K562 (cell line): Measurements from ENCODE around the gene BFSP2. TPM values are rescaled to one million over a fixed set of nuclear protein-coding genes. Genes with fewer than 3 reads are reported as not detected.

Experiments used
- ATAC-seq: fragments of 200-7000 bp; cut with Tn5 transposase; 3 replicates; pipeline ENCODE4 v1.9.1; 2020; ENCODE audit warnings: moderate library complexity
- BruUV-seq: library from RNA; stranded (reverse); fragments of 400-500 nt; replicated peaks from 2 replicates; lab custom pipeline; 2021; lab: Mats Ljungman, UMichigan
- CTCF ChIA-PET: fragments of 300-600 bp; formaldehyde crosslinking; extraction: SDS; loops from one replicate; lab custom pipeline; 2021; ENCODE audit warnings: low intra/inter-chr PET ratio; lab: Yijun Ruan, JAX
- POLR2A ChIA-PET: fragments of 300-600, 350-650 bp; sonication (Branson Sonifier 250); formaldehyde crosslinking; extraction: SDS; loops from one replicate; lab custom pipeline; 2021; ENCODE audit warnings: antibody characterized with exemption, inconsistent platforms; lab: Yijun Ruan, JAX
- DNase-seq, 4 experiments: peaks; one replicate each; pipeline versions ENCODE4 v3.0.0 to v3.0.0-alpha.2; 2011 to 2018; ENCODE audit warnings: low spot score in 3 of 4, mixed read lengths in 3 of 4; ENCODE audit errors: extremely low read depth in 1 of 4
- FAIRE-seq: peaks from 2 replicates; lab custom pipeline; 2011; peaks lifted over from hg19 to GRCh38; lab: Jason Lieb, UNC
- H2AFZ ChIP-seq: 2 replicates; pipeline ENCODE4 v1.6.0; 2011; ENCODE audit warnings: low read depth, low read length, control low read depth, inconsistent platforms
- H3K27ac ChIP-seq: fragments of 200-600 bp; 3 replicates; pipeline ENCODE4 v1.8.0; 2011; ENCODE audit warnings: low read depth, mild to moderate bottlenecking, control low read depth, inconsistent platforms, low read length, moderate library complexity, mixed read lengths; ENCODE audit errors: extremely low read depth
- H3K27me3 ChIP-seq, 2 experiments: fragments of 300-600 bp in 1 of 2; 2 replicates in 1 of 2; 3 replicates in 1 of 2; pipeline versions ENCODE4 v1.6.0 to v1.8.0; 2011; ENCODE audit warnings: inconsistent platforms in 2 of 2, low read length in 2 of 2, mild to moderate bottlenecking in 1 of 2, mixed read lengths in 1 of 2, moderate library complexity in 1 of 2; ENCODE audit not compliant: control insufficient read depth in 2 of 2, insufficient read depth in 2 of 2
- H3K36me3 ChIP-seq: fragments of 300-600 bp; 3 replicates; pipeline ENCODE4 v1.8.0; 2011; ENCODE audit warnings: mild to moderate bottlenecking, low read length, inconsistent platforms; ENCODE audit not compliant: control insufficient read depth, insufficient read depth
- H3K4me1 ChIP-seq, 2 experiments: fragments of 200-600 bp in 1 of 2; replicated peaks in 1 of 2; 2 replicates in 1 of 2; 3 replicates in 1 of 2; pipeline versions ENCODE4 v1.5.1 to v1.8.0; 2011; ENCODE audit warnings: inconsistent platforms in 2 of 2, low read length in 2 of 2, mild to moderate bottlenecking in 1 of 2, mixed read lengths in 1 of 2, moderate library complexity in 1 of 2; ENCODE audit not compliant: control insufficient read depth in 2 of 2, insufficient read depth in 2 of 2
- H3K4me2 ChIP-seq: 2 replicates; pipeline ENCODE4 v1.6.1; 2011; ENCODE audit warnings: low read length, control low read depth, inconsistent platforms, mixed read lengths; ENCODE audit not compliant: insufficient read depth
- H3K4me3 ChIP-seq: fragments of 200-600 bp; sonication (generic), shearing (Covaris generic); 2 replicates; pipeline ENCODE4 v1.5.1; 2016; ENCODE audit warnings: control low read depth, inconsistent platforms
- H3K79me2 ChIP-seq: fragments of 200-600 bp; 3 replicates; pipeline ENCODE4 v1.8.0; 2011; ENCODE audit warnings: low read length, inconsistent platforms; ENCODE audit not compliant: control insufficient read depth, insufficient read depth
- H3K9ac ChIP-seq, 2 experiments: 2 replicates each; pipeline versions ENCODE4 v1.6.0 to v1.6.1; 2011; ENCODE audit warnings: low read depth in 2 of 2, low read length in 2 of 2, control low read depth in 1 of 2, inconsistent platforms in 1 of 2, mild to moderate bottlenecking in 1 of 2, mixed read lengths in 1 of 2; ENCODE audit not compliant: insufficient read depth in 1 of 2
- H3K9me1 ChIP-seq: one replicate; pipeline ENCODE4 v1.6.0; 2011; ENCODE audit warnings: inconsistent platforms, mild to moderate bottlenecking, low read length, moderate library complexity; ENCODE audit not compliant: control insufficient read depth, insufficient read depth
- H3K9me3 ChIP-seq: replicated peaks from 2 replicates; pipeline ENCODE4 v1.5.1; 2011; ENCODE audit warnings: low read depth, low read length, inconsistent platforms; ENCODE audit not compliant: control insufficient read depth, insufficient read depth
- H4K20me1 ChIP-seq: replicated peaks from 2 replicates; pipeline ENCODE4 v1.6.1; 2011; ENCODE audit warnings: low read length, inconsistent platforms, mixed read lengths; ENCODE audit not compliant: control insufficient read depth, insufficient read depth
- ETV1 ChIP-seq: fragments of 450-650 bp; conservative IDR thresholded peaks from 2 replicates; pipeline ENCODE4 v1.6.1; 2016; ENCODE audit warnings: missing genetic modification characterization, control low read depth, low read depth, missing compliant biosample characterization
- HSF4 ChIP-seq: fragments of 250-450 bp; sonication (Bioruptor Pico); IDR thresholded peaks from 2 replicates; pipeline ENCODE4 v2.1.2; 2022; ENCODE audit warnings: mild to moderate bottlenecking, moderate library complexity, borderline replicate concordance
- RBM14 ChIP-seq: fragments of 200-400 bp; formaldehyde crosslinking; IDR thresholded peaks from 2 replicates; pipeline ENCODE4 v1.6.1; 2018; ENCODE audit warnings: low read depth, mild to moderate bottlenecking, low read length, moderate library complexity, borderline replicate concordance; ENCODE audit not compliant: insufficient read depth
- USF1 ChIP-seq: sonication (generic); formaldehyde crosslinking; IDR thresholded peaks from 2 replicates; pipeline ENCODE4 v1.9.0; 2022; ENCODE audit warnings: mild to moderate bottlenecking, missing genetic modification reagents
- ZNF143 ChIP-seq: sonication (generic); formaldehyde crosslinking; IDR thresholded peaks from 2 replicates; pipeline ENCODE4 v1.9.0; 2022; ENCODE audit warnings: mild to moderate bottlenecking, missing genetic modification reagents
- ZNF778 ChIP-seq: fragments of 450-650 bp; formaldehyde crosslinking; IDR thresholded peaks from 2 replicates; pipeline ENCODE4 v1.4.0; 2020; ENCODE audit warnings: mild to moderate bottlenecking, moderate library complexity
- WGBS: fragments of 100-300 bp; shearing (Covaris generic); methylation state at CpG from one replicate; pipeline ENCODE4 v1.1.6; 2016; ENCODE audit warnings: low coverage, mixed read lengths; ENCODE audit not compliant: insufficient coverage; ENCODE audit errors: missing lambda C conversion rate; 5-methylcytosine and 5-hydroxymethylcytosine counted together
- in situ Hi-C: fragments of 300-500 bp; cut with MboI; formaldehyde crosslinking; loops from 4 replicates; pipeline ENCODE4 v1.15.0; 2018; ENCODE audit warnings: inconsistent platforms, mixed read lengths
- intact Hi-C: fragments of 100-400 bp; cut with micrococcal nuclease; formaldehyde crosslinking; loops from 2 replicates; pipeline ENCODE4 v1.14.2; 2022
- polyA plus RNA-seq, 8 experiments: library from polyadenylated mRNA; depleted of rRNA in 4 of 8; stranded (reverse) in 5 of 8; unstranded in 3 of 8; fragments of >200 nt; fragmentation: Nextera tagmentation in 2 of 8; fragmentation: Illumina TruSeq in 1 of 8; extraction: Ambion mirVana in 2 of 8; extraction: Trizol in 1 of 8; gene quantifications; 2 replicates each; pipeline versions ENCODE4 v1.2.1 to v1.2.3, GENCODE V29; 2011 to 2014; ENCODE audit warnings: inconsistent platforms in 1 of 8, missing spikeins in 1 of 8
- total RNA-seq, 7 experiments: library from RNA; depleted of rRNA in 6 of 7; stranded (reverse); fragments of >200 nt in 6 of 7; fragmentation: Illumina TruSeq in 2 of 7; extraction: Trizol in 2 of 7; gene quantifications; 2 replicates each; pipeline versions ENCODE4 v1.2.1 to v1.2.3, GENCODE V29; 2011 to 2021; ENCODE audit warnings: low replicate concordance in 1 of 7

BFSP2 gene
- total and polyA plus RNA-seq, 9 of the 15 experiments (the other 6 are each of a cell fraction or from before 2014, with no cell fraction given) = not detected

GRCh38 chr3:133466531-133467386 lies 66.9 kb downstream of the BFSP2 start:
- DNase-seq (no peak), ATAC-seq (no peak), FAIRE-seq (no peak)
- WGBS = 2% methylated on average over 6 of the region's 12 CpGs
- no peak overlapping the region for H3K9ac ChIP-seq
- H2AFZ ChIP-seq = no peak overlapping the region
- no peak overlapping the region for H3K27ac ChIP-seq
- intact Hi-C loops (no loop called here), in situ Hi-C loops (no loop called here)
- no peaks in the 10 kb centered on the region for H3K36me3 ChIP-seq
- POLR2A ChIA-PET = no interaction called here
- H3K79me2 ChIP-seq = no peaks in the 10 kb centered on the region
- H3K27me3 ChIP-seq = peaks cover 9 to 20% of the 10 kb centered on the region in 2 experiments; a peak in 3 of 5 replicates
- H3K9me1 ChIP-seq = no peaks in the 10 kb centered on the region
- H3K4me2 ChIP-seq = no peak overlapping the region
- H3K4me3 ChIP-seq = no peak overlapping the region
- H3K4me1 ChIP-seq = no peaks in the 10 kb centered on the region
- no peak for TF ChIP-seq ZNF778 (CRISPR knock-in tag)
- no peak for TF ChIP-seq RBM14
- no peak for TF ChIP-seq HSF4 (CRISPR knock-in tag)
- TF ChIP-seq USF1 = no peak
- TF ChIP-seq ETV1 (tag) = no peak
- no peak for TF ChIP-seq ZNF143 (CRISPR knock-in tag)
- BruUV-seq = no TSS peak
- CTCF ChIA-PET = no interaction called here
- H3K9me3 ChIP-seq = no peaks in the 10 kb centered on the region
- H4K20me1 ChIP-seq = no peaks in the 10 kb centered on the region
